Liver (tissue), 3 donors: ENCODE results near the gene TMTC2.

Source experiments
- GABPA ChIP-seq, 2 donors: IDR thresholded peaks in 1 of 2; conservative IDR thresholded peaks in 1 of 2; 2 replicates each; pipeline ENCODE4 v1.6.1; 2016; ENCODE audit warnings: antibody characterized with exemption in 2 of 2, mild to moderate bottlenecking in 1 of 2, moderate library complexity in 1 of 2
- HNF4A ChIP-seq, 2 donors: conservative IDR thresholded peaks; 2 replicates each; pipeline ENCODE4 v1.6.1; 2016; ENCODE audit warnings: antibody characterized with exemption in 2 of 2, mild to moderate bottlenecking in 2 of 2
- JUND ChIP-seq, 2 donors: IDR thresholded peaks; 2 replicates each; pipeline ENCODE4 v1.6.1; 2016; ENCODE audit warnings: antibody characterized with exemption in 2 of 2
- NR2F2 ChIP-seq: IDR thresholded peaks from 2 replicates; pipeline ENCODE4 v1.6.1; 2016; ENCODE audit warnings: antibody characterized with exemption
- RAD21 ChIP-seq, 2 donors: IDR thresholded peaks; 2 replicates each; pipeline ENCODE4 v1.6.1; 2016; ENCODE audit warnings: antibody characterized with exemption in 2 of 2, mild to moderate bottlenecking in 2 of 2
- RXRA ChIP-seq, 2 donors: IDR thresholded peaks; 2 replicates each; pipeline ENCODE4 v1.6.1; 2017 to 2018; ENCODE audit warnings: antibody characterized with exemption in 2 of 2, mild to moderate bottlenecking in 1 of 2
- SP1 ChIP-seq: IDR thresholded peaks from 2 replicates; pipeline ENCODE4 v1.6.1; 2018; ENCODE audit warnings: antibody characterized with exemption, mild to moderate bottlenecking
- TAF1 ChIP-seq: conservative IDR thresholded peaks from 2 replicates; pipeline ENCODE4 v1.6.1; 2016; ENCODE audit warnings: antibody characterized with exemption, mild to moderate bottlenecking
- YY1 ChIP-seq: IDR thresholded peaks from 2 replicates; pipeline ENCODE4 v1.6.1; 2016; ENCODE audit warnings: antibody characterized with exemption, mild to moderate bottlenecking
- TF ChIP-seq, protein P1 (sequence below): fragments of 150-350 bp; IDR thresholded peaks from 2 replicates; pipeline ENCODE4 v1.5.1; 2017; ENCODE audit warnings: improper control_type of control experiment, low read depth, low read length; ENCODE audit not compliant: missing input control
- TF ChIP-seq, protein P2 (sequence below): IDR thresholded peaks from 2 replicates; pipeline ENCODE4 v1.6.1; 2016; ENCODE audit warnings: antibody characterized with exemption, mild to moderate bottlenecking
- TF ChIP-seq, protein P3 (sequence below): IDR thresholded peaks from 2 replicates; pipeline ENCODE4 v1.6.1; 2016; ENCODE audit warnings: antibody characterized with exemption
- TF ChIP-seq, protein P4 (sequence below): IDR thresholded peaks from 2 replicates; pipeline ENCODE4 v1.6.1; 2016; ENCODE audit warnings: antibody characterized with exemption
- donor health status: healthy.
- donor health status: healthy.

- TF ChIP-seq, protein P1, sequence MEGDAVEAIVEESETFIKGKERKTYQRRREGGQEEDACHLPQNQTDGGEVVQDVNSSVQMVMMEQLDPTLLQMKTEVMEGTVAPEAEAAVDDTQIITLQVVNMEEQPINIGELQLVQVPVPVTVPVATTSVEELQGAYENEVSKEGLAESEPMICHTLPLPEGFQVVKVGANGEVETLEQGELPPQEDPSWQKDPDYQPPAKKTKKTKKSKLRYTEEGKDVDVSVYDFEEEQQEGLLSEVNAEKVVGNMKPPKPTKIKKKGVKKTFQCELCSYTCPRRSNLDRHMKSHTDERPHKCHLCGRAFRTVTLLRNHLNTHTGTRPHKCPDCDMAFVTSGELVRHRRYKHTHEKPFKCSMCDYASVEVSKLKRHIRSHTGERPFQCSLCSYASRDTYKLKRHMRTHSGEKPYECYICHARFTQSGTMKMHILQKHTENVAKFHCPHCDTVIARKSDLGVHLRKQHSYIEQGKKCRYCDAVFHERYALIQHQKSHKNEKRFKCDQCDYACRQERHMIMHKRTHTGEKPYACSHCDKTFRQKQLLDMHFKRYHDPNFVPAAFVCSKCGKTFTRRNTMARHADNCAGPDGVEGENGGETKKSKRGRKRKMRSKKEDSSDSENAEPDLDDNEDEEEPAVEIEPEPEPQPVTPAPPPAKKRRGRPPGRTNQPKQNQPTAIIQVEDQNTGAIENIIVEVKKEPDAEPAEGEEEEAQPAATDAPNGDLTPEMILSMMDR: no peak
- TF ChIP-seq, protein P2, sequence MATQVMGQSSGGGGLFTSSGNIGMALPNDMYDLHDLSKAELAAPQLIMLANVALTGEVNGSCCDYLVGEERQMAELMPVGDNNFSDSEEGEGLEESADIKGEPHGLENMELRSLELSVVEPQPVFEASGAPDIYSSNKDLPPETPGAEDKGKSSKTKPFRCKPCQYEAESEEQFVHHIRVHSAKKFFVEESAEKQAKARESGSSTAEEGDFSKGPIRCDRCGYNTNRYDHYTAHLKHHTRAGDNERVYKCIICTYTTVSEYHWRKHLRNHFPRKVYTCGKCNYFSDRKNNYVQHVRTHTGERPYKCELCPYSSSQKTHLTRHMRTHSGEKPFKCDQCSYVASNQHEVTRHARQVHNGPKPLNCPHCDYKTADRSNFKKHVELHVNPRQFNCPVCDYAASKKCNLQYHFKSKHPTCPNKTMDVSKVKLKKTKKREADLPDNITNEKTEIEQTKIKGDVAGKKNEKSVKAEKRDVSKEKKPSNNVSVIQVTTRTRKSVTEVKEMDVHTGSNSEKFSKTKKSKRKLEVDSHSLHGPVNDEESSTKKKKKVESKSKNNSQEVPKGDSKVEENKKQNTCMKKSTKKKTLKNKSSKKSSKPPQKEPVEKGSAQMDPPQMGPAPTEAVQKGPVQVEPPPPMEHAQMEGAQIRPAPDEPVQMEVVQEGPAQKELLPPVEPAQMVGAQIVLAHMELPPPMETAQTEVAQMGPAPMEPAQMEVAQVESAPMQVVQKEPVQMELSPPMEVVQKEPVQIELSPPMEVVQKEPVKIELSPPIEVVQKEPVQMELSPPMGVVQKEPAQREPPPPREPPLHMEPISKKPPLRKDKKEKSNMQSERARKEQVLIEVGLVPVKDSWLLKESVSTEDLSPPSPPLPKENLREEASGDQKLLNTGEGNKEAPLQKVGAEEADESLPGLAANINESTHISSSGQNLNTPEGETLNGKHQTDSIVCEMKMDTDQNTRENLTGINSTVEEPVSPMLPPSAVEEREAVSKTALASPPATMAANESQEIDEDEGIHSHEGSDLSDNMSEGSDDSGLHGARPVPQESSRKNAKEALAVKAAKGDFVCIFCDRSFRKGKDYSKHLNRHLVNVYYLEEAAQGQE: no peak
- TF ChIP-seq TAF1 (no peak), YY1 (no peak), RXRA (IDR thresholded peaks at IDR 0.05) (no peak), RAD21 (IDR thresholded peaks at IDR 0.05) (no peak), NR2F2 (no peak), GABPA (IDR thresholded peaks at IDR 0.05 in 1 of 2, conservative IDR thresholded peaks at IDR 0.05 in 1 of 2) (no peak), SP1 (no peak), JUND (IDR thresholded peaks at IDR 0.05) (no peak), HNF4A (conservative IDR thresholded peaks at IDR 0.05) (no peak)
- TF ChIP-seq, protein P3, sequence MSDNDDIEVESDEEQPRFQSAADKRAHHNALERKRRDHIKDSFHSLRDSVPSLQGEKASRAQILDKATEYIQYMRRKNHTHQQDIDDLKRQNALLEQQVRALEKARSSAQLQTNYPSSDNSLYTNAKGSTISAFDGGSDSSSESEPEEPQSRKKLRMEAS: no peak
- TF ChIP-seq, protein P4, sequence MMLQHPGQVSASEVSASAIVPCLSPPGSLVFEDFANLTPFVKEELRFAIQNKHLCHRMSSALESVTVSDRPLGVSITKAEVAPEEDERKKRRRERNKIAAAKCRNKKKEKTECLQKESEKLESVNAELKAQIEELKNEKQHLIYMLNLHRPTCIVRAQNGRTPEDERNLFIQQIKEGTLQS: no peak
These were observed 319.0 kb downstream of the TMTC2 start for GRCh38 chr12:83005534-83006197.
